GM19351 (cell line): Measurements from ENCODE around the gene ADPGK.
A peak's percentile ranks its signal among the peaks of the same experiment; 100 is the strongest.
"Not testable (repeated sequence)": the region's sequence is repeated elsewhere in the genome, so short reads cannot be mapped to it uniquely, and the experiment has no call there.

Source experiments
- ATAC-seq: cut with Tn5 transposase; IDR thresholded peaks from one replicate; pipeline ENCODE4 v1.9.1; 2021; ENCODE audit warnings: mild to moderate bottlenecking, moderate library complexity; ENCODE audit not compliant: unreplicated experiment

ADPGK gene

GRCh38 chr15:72783640-72784455 is at the start of gene ADPGK:
Gene ADPGK, minus strand, starts transcription at chr15:72783758. Its CDS starts 67 bp downstream, at chr15:72783691.
- ATAC-seq = peak; percentile 67

DNA sequence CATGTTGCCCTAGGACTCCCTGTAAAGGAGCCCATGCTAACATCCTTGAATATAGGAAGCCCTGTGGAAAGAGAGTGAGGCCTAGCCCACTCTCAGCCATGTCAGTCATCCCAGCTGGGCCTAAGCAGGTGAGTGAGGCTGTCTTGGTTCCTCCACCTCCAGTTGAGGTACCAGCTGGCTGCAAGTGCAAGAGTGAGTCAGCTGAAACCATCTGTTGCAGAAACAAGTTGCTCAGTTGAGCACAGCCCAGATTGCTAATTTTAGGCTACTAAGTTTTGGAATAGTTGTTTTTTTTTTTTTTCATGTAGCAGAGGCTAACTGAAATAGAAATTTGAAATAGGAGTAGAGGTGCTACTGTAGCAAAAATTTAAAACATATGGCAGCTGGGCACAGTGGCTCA is 43.7 kb upstream of the ADPGK start:
- no peak for ATAC-seq

GRCh38 chr15:72826611-72827010 is 43.1 kb upstream of the ADPGK start:
- ATAC-seq = no peak

DNA sequence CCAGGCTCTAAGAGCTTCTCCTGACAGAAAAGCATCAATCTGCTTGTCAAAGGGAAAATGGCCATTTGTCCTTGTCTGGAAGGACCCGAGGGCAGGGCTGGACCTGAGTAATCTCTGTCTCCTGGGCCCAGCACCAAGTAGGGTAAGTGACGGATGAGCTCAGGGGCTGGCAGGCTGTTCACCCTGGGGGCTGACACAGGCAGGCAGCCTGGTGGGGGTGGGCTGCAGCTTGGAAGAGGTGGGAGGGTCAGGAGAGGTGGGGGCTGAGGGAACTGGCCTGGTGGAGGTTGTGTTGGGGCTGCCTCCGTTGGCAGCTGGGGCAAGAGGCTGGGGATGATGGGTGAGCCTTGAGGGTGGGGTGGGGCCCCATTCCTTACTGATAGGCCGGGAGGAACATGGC is 42.3 kb upstream of the ADPGK start:
- no peak for ATAC-seq

- ATAC-seq = no peak
Measured at GRCh38 chr15:72824781-72825180, 41.2 kb upstream of the ADPGK start.

- ATAC-seq = no peak
Measured at GRCh38 chr15:72824112-72824511, 40.6 kb upstream of the ADPGK start.

GRCh38 chr15:72820278-72820677 is 36.7 kb upstream of the ADPGK start:
- no peak for ATAC-seq

DNA sequence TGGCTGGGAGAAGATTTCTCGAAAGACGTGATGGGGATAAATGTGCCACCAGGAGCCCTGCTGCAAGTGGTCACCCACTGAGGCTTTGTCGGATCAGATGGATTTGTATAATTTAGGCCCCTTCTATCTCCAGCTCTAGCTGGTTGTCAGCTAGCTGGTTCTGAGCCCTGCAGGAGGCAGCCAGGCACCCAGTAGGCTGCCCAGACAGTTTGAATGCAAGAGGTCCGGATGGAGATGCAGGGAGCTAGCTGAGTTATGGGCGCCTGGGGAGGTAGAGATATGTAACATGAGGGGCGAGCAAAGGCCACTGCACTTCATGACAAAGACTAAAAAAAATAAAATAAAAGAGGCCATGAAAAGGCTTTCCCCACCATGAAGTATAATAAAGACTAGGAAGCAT is 35.1 kb upstream of the ADPGK start:
- ATAC-seq = no peak

GRCh38 chr15:72813345-72814004 is 29.9 kb upstream of the ADPGK start:
- ATAC-seq = no peak

GRCh38 chr15:72809329-72809728 is 25.8 kb upstream of the ADPGK start:
- ATAC-seq = no peak

DNA sequence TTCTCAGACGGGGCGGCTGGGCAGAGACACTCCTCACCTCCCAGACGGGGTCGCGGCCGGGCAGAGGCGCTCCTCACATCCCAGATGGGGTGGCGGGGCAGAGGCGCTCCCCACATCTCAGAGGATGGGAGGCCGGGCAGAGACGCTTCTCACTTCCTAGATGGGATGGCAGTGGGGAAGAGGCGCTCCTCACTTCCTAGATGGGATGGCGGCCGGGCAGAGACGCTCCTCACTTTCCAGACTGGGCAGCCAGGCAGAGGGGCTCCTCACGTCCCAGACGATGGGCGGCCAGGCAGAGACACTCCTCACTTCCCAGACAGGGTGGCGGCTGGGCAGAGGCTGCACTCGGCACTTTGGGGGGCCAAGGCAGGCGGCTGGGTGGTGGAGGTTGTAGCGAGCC is 23.8 kb upstream of the ADPGK start:
- ATAC-seq = not testable (repeated sequence)

- ATAC-seq = no peak
Measured at GRCh38 chr15:72803006-72803405, 19.4 kb upstream of the ADPGK start.

DNA sequence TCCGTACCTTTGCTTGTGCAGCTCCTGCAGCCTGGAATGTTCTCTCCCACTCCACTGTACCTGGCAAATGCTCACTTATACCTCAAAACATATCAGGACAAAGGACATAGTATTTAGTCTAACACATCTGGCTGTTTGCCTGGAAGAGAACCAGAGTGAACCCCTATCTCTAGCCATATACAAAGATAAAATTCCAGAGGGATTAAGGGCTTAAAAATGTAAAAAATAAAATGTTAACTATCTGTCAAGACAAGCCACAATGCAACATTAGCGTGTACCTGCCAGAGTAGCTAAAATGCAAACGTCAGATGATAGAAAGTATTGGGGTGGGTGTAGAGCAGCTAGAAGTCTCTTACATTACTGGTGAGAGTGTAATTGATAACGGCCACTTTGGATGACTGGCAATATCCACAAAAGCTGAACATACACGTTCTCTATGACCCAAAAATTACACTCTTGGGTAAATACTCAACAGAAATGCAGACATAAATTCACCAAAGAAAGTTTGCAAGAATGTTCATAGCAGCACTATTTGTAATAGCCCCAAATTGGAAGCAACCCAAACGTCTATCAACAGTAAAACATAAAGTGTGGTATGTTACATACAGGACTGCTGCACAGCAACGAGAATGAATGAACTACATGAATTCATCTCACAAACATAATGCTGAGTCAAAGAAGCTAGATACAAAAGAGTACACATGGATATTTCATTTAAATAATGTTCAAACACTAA is 18.2 kb upstream of the ADPGK start:
- ATAC-seq = no peak

DNA sequence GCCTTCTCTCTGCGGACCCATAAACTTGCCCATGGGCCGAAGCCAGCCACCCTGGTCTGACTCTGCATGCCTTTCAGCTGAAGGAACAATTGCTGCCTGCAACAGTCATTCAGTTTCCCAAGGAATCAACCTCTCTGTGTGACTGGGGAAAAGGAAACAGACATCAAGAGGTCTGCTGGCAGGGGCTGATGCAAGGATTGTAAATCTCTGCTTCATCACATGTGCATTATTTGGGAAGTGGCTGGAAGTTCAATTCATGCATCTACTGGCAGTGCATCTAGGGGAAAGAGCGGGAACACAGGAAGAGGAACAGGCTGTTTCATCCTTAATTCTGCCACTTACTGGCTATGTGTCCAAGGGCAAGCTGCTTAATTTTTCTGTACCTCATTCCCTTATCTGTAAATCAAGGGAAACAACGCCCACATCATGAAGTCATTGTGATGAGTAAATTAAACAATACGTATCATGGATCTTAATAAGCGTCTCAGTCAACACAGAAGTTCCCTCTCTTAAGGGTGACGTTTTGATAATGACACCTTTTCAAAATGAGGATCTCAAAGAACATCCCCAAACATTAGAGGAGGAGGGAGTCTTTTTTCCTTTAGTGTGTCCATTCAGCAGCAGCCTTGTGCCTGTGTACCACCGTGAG is 17.4 kb upstream of the ADPGK start:
- no peak for ATAC-seq

DNA sequence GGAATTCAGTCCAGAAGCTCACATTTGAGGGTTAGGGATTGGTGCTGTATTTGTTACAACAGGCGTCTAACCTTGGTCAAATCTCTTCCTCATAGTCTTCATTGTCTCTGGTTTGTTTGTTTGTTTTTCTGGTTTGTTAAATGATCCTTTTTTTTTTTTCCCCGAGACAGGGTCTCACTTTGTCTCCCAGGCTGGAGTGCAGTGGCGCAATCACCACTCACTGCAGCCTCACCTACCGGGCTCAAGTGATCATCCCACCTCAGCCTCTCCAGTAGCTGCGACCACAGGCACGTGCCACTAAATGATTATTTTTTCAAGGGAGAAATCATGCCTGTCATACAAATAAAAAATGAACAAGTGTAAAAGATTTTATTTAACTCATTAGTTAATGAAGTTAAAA is 14.3 kb upstream of the ADPGK start:
- no peak for ATAC-seq

- no peak for ATAC-seq
Measured at GRCh38 chr15:72797338-72797689, 13.8 kb upstream of the ADPGK start.

DNA sequence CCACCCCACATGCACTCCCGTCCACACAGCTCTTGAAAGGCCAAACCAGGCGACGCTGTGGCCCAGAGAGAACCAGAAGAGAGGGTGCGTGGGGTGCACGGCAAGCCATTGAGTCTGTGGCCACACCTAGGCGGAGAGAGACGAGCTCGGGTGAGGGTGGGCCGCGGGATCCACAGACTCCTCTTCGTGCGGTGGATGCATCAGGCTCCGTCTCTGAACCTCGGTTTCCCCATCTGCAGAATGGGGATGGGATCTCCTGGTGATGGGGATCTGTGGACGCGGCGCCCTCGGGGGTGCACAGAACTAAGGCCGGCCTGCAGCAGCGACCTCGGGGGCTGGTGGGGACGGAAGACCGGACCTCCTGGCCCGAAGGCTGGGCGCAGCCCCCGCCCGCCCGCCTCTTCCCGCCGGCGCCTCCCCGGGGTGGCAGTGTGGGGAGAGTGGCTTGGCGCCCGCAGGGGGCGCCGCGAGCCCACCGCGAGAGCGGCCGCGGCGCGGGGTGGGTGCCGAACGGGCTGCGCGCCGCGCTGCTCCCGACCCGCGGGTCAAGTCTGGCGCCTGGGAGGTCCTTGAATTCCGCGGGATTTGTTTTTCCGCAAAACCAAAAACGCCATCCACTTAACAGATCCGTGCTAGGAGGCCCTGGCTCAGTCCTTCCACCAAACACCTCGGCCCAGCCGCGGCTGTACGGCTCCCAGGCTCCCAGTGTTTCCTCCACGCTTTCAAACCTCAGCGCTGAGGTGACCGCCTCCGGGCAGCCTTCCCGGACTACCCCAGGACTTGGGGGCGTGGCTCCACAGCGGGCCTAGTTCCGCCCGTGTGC is 13.2 kb upstream of the ADPGK start:
- ATAC-seq = peak; percentile 68

DNA sequence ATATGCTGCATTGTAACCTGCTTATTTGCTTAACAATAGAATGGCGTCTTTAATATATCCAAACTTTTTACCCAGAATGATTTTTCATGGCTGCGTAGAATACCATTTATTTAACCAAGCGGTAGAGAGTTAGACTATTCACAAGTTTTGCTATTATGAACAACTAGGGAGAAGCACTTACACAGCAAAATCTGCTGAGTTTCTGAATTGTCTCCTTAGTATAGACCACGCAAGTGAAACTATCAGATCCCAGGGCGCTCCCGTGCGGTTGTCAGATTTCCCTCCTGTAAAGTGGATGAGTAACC is 12.6 kb upstream of the ADPGK start:
- no peak for ATAC-seq

DNA sequence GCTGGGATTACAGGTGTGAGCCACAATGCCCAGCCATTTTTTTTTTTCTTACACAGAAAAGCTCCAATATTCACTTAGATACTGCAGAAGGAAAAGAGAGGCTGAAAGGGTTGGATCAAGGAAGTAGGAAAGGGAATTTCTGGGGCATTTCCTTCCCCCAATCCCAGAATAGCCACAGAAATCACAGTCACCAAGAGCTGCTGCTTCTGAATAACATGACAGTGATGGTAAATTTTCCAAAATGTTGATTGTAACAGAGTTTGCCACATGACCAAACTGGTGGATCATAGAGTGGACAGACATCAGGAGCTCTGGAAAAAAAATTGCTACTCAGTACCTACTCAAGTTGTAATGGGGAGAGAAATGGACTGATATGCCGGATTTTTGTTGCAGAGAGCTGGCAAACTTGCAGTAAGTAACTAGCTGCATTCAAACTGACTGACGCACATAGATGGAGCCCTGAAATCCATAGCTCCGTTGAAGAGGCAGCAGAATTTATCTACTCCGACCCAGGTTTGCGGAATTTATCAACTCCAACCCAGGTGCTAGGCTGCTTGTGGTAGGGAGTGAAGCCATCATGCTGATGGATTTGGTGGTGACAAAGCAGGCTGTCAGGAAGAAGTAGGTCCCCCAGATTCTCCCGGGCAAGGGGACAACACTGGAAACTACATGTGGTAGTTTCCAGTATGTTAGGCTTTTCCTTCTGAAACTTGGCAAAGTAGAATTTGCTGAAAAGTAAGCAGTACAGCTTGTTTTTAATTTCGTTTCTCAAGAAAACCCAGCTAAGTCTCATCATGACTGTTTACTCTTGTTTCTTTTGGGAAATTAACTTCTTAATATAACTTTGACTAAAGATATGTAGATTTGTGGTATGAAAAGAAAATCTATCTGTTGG is 10.5 kb upstream of the ADPGK start:
- ATAC-seq = no peak

- ATAC-seq = no peak
Measured at GRCh38 chr15:72792431-72792830, 8.9 kb upstream of the ADPGK start.
